ENCODE results near the gene RRM1.
"Not testable (repeated sequence)": the region's sequence is repeated elsewhere in the genome, so short reads cannot be mapped to it uniquely, and the experiment has no call there.

GRCh38 chr11:4158818-4159217 is 64.2 kb downstream of the RRM1 start:
- not testable (repeated sequence) for TF ChIP-seq POLR2A, EP300 (IDR thresholded peaks at IDR 0.05)
- TF ChIP-seq, protein P1, sequence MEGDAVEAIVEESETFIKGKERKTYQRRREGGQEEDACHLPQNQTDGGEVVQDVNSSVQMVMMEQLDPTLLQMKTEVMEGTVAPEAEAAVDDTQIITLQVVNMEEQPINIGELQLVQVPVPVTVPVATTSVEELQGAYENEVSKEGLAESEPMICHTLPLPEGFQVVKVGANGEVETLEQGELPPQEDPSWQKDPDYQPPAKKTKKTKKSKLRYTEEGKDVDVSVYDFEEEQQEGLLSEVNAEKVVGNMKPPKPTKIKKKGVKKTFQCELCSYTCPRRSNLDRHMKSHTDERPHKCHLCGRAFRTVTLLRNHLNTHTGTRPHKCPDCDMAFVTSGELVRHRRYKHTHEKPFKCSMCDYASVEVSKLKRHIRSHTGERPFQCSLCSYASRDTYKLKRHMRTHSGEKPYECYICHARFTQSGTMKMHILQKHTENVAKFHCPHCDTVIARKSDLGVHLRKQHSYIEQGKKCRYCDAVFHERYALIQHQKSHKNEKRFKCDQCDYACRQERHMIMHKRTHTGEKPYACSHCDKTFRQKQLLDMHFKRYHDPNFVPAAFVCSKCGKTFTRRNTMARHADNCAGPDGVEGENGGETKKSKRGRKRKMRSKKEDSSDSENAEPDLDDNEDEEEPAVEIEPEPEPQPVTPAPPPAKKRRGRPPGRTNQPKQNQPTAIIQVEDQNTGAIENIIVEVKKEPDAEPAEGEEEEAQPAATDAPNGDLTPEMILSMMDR (IDR thresholded peaks at IDR 0.05): not testable (repeated sequence)

Data from ovary (tissue), 3 donors.